Measurements from ENCODE around the gene GPX2. TPM values are rescaled to one million over a fixed set of nuclear protein-coding genes. Genes with fewer than 3 reads are reported as not detected.

GPX2 gene
- total and polyA plus RNA-seq, 10 donors: 0.26 TPM; not detected in 9

GRCh38 chr14:64889352-64889751 is 53.2 kb downstream of the GPX2 start:
- no peaks in the 10 kb centered on the region for H3K9me3 ChIP-seq
- H3K27me3 ChIP-seq (replicated peaks in 1 of 7): peaks cover 0 to 16% (median 0%) of the 10 kb centered on the region in 7 donors
- no peak overlapping the region for H3K27ac ChIP-seq
- DNase-seq: no peak
- no peaks in the 10 kb centered on the region for H3K4me1 ChIP-seq
- intact Hi-C loops (cut with DNase I; ENCODE audit: low total_unique reads): no loop called here
- WGBS, 5 donors: 86 to 95% (median 91%) methylated on average over 6 of the region's 6 CpGs
- TF ChIP-seq CTCF (IDR thresholded peaks at IDR 0.05 in 8 of 11, conservative IDR thresholded peaks at IDR 0.05 in 3 of 11): no peak
- H3K4me3 ChIP-seq: no peak overlapping the region
- no peaks in the 10 kb centered on the region for H3K36me3 ChIP-seq

Small RNAs within 50 kb of the gene (small RNA-seq; reads per million reads assigned to genes)
- 0 reads per million in 4 donors for gene RPPH1-2P

Other genes starting within 250 kb of the GPX2 start
- gene PLEKHG3, start 238.3 kb downstream of the GPX2 start, total RNA-seq: 10 to 100 TPM; 31.5 to 77.7 (median 56.2) TPM
- gene PLEKHG3, start 238.3 kb downstream of the GPX2 start, polyA plus RNA-seq: 10 to 100 TPM in 2 of 3 donors, 1 to 10 TPM in 1; 4.5 to 17.1 (median 12.3) TPM
- 10 to 100 TPM in 1 of 7 donors, 1 to 10 TPM in 5, under 1 TPM in 1; 0.94 to 20.9 (median 4.6) TPM for gene SPTB, start 62.8 kb downstream of the GPX2 start, total RNA-seq
- 1 to 10 TPM in 1 of 3 donors, under 1 TPM in 2; 0.06 to 1.6 (median 0.17) TPM for gene SPTB, start 62.8 kb downstream of the GPX2 start, polyA plus RNA-seq
- 100 to 1,000 TPM in 3 of 7 donors, 10 to 100 TPM in 4; 59.2 to 135 (median 81.3) TPM for gene CHURC1, start 28.3 kb downstream of the GPX2 start, total RNA-seq
- gene CHURC1, start 28.3 kb downstream of the GPX2 start, polyA plus RNA-seq: 10 to 100 TPM; 34.0 to 41.3 (median 40.7) TPM
- 1 to 10 TPM; 1.3 to 7.0 (median 2.9) TPM for gene RAB15, start 29.6 kb upstream of the GPX2 start, total RNA-seq
- 1 to 10 TPM; 1.2 to 1.8 (median 1.5) TPM for gene RAB15, start 29.6 kb upstream of the GPX2 start, polyA plus RNA-seq
- gene FNTB, start 44.1 kb upstream of the GPX2 start, total RNA-seq: 10 to 100 TPM in 5 of 7 donors, 1 to 10 TPM in 2; 9.5 to 17.0 (median 11.9) TPM
- gene FNTB, start 44.1 kb upstream of the GPX2 start, polyA plus RNA-seq: 1 to 10 TPM; 4.7 to 4.9 (median 4.9) TPM
- 100 to 1,000 TPM; 100 to 162 (median 143) TPM for gene MAX, start 159.8 kb upstream of the GPX2 start, total RNA-seq
- gene MAX, start 159.8 kb upstream of the GPX2 start, polyA plus RNA-seq: 10 to 100 TPM; 58.7 to 79.6 (median 70.6) TPM